Measurements from ENCODE around the gene TTC9. TPM values are rescaled to one million over a fixed set of nuclear protein-coding genes. Genes with fewer than 3 reads are reported as not detected.
A peak's percentile ranks its signal among the peaks of the same experiment; 100 is the strongest.

TTC9 gene
- 1 to 10 TPM; 3.1 to 4.2 (median 3.7) TPM for polyA plus RNA-seq (ENCODE audit: insufficient read length in 3 of 3)

- no peak for DNase-seq (ENCODE audit: low read depth in 3 of 3, low spot score in 2 of 3)
Observed at GRCh38 chr14:70641548-70642302, at the start of gene TTC9. TTC9 (plus strand) TSS chr14:70641916; CDS start chr14:70642130, 214 bp downstream.

DNA sequence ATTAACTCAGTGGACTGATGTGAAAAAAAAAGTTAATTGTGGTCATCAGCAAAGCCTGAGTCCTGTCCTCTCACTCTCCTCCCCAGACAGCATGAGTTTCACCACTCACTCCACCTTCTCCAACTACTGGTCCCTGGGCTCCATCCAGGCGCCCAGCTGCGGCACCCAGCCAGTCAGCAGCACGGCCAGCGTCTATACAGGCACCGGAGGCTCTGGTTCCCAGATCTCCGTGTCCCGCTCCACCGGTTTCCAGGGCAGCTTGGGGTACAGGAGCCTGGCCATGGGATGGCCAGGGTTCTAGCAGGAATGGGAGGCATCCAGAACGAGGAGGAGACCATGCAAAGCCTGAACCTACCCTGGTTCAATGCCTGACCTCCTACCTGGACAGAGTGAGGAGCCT lies 47.3 kb upstream of the TTC9 start:
- DNase-seq (ENCODE audit: low read depth in 3 of 3, low spot score in 2 of 3), result no peak

DNA sequence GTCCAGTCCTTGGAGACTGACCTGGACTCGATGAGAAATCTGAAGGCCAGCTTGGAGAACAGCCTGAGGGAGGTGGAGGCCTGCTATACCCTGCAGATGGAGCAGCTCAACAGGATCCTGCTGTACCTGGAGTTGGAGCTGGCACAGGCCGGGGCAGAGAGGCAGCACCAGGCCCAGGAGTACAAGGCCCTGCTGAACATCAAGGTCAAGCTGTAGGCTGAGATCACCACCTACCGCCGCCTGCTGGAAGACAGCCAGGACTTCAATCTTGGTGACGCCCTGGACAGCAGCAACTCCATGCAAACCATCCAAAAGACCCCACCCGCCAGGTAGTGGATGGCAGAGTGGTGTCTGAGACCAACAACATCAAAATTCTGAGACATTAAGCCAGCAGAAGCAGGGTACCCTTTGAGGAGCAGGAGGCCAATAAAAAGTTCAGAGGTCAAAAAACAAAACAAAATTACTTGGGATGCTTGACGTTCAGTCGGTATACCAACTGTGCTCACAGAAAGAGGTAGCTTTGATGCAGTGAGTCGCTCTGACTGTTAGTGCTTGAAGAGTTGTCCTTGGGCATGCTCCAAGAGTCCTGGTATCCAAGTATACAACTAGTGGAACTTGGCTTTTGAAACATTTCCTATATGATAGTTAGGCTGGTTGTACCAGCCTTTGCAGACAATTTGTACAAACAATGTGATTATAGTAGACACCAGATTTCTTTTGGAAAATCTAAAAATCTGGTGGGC lies 46.1 kb upstream of the TTC9 start:
- no peak for DNase-seq (ENCODE audit: low read depth in 3 of 3, low spot score in 2 of 3)

GRCh38 chr14:70597731-70598130 lies 44.0 kb upstream of the TTC9 start:
- no peak for DNase-seq (ENCODE audit: low read depth in 3 of 3, low spot score in 2 of 3)

GRCh38 chr14:70599345-70599744 lies 42.4 kb upstream of the TTC9 start:
- no peak for DNase-seq (ENCODE audit: low read depth in 3 of 3, low spot score in 2 of 3)

DNA sequence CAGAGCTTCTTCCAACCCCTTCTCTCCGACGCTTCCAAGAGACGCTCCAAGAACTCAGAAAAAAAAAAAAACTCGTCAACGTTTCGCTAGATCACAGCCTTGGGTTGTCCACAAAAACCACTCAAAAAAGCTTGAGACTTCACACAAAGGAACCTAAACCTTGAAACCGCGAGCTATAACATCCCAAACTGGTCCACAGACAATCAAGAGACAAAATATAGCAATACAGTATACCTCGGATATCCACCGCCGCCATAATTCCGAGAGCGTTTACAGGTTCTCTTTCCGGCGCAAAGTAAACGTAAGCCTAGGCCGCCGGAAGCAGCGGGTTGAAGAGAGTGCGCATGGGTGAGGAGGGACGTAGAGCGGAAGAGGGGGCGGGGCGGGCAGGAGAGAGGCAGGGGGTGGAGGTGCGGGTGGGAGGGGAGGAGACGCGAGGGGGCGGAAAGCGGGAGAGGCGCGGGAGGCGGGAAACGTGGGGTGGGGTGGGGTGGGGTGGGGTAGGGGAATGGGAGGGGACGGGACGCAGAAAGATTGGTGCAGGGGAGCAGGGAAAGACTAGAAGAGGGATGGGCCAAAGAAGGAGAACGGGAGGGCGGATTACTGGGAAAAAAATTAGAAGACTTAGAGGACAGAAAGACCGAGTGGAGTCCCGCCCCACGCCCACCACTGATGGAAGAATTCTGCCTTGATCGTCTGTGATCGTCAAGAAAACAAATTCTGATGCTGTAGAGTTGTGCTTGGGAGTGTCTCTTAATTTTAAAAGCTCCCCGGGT lies 41.1 kb upstream of the TTC9 start, which contains the start of gene MED6:
Gene MED6, minus strand, starts transcription at position 274 of the 776 bp plus-strand sequence. Its CDS starts 18 bp downstream, at position 256.
- peak; percentile 73 to 91 (median 80) for DNase-seq (ENCODE audit: low read depth in 3 of 3, low spot score in 2 of 3)

DNA sequence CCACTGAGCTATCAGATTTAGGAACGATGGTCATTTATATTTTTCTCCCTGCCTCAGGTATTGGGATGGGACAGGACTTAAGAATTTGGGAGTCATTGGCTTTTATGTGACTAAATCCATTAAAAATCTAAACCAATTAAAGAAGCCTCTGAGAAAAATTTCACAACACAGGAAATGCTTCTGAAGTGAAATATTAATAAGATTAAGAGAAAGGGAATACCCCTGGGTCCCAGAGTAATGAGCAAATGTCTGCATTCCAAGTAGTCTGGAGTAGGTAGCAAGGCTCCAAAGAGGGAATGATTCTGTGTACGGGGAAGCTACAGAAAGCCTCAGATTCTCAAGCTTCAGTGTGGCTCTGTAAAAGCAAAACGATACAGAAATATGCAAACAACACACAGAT lies 40.6 kb upstream of the TTC9 start:
- DNase-seq (ENCODE audit: low read depth in 3 of 3, low spot score in 2 of 3), result peak in 1 of 3 donors; percentile 13

DNA sequence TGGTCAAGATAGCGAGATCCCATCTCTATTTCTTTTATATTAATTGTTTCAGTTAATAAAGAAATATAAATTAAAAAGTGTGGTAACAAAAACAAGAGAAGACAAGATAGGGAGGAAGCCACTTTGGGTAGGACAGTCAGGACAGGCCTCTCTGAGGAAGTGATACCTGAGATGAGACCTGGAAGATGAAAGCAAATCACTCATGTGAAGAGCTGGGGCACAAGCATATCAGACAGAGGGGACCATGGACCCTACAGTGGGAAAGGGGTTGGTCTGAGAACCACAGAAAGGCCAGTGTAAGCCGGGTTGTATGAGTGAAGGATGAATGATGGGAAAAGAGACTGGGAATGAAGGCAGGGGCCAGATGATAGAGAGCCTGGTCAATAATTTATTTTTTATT lies 39.5 kb upstream of the TTC9 start:
- DNase-seq (ENCODE audit: low read depth in 3 of 3, low spot score in 2 of 3), result no peak

DNA sequence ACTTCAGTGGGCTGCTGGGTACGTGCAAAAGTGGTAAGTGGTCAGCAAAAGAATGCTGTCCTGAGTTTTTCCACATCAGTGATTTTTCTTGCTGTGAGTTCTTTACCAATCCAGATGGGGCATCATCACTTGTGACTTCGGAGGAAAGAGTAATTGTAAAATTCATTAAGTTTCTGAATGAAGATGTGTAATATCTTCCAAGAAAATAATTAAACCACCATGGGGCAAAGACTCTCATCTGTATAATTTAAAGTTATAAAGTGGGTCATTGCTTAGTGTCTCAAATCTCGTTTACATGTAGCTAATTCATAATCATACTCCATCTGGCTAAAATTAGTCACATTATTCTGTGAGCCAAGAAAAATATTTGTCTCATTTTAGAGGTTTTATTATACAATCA lies 30.5 kb upstream of the TTC9 start:
- DNase-seq (ENCODE audit: low read depth in 3 of 3, low spot score in 2 of 3), result no peak

DNA sequence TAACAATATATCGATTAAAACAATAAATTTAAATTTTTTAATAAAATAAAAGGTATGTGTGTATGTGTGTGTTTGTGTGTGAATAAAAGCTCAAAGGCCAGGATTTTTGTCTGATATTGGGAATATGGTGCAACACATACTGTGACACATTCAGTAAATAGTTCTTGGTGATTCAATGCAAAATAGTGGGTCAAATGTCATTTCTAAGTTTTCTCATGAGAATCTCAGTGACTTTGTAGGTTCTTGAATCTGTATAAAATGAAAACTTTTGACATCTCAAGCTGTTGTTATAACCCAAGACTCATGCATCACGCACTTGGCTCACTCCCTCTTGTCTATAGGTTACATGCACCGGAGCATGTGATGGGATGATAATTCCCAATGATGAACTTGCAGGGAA lies 25.1 kb upstream of the TTC9 start:
- DNase-seq (ENCODE audit: low read depth in 3 of 3, low spot score in 2 of 3), result no peak

DNA sequence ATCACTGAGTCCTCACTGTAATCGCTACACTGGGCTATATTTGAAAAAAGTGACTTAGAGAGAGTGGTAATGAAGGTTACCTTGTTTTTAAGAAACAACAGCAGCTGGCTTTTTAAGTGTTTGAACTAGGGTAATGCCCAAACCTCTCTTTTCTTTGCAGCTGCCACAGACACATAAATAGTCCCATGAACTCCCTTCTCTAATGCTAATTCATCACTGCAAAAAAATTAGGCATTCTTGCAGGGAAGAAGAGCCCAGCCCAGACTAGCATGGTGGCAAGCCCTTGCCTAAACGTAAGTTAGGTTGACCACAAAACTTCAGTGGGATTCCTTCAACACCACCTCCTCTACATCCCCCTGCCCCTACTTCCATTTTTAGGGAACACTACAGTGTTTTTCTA lies 23.4 kb upstream of the TTC9 start:
- DNase-seq (ENCODE audit: low read depth in 3 of 3, low spot score in 2 of 3), result no peak

DNA sequence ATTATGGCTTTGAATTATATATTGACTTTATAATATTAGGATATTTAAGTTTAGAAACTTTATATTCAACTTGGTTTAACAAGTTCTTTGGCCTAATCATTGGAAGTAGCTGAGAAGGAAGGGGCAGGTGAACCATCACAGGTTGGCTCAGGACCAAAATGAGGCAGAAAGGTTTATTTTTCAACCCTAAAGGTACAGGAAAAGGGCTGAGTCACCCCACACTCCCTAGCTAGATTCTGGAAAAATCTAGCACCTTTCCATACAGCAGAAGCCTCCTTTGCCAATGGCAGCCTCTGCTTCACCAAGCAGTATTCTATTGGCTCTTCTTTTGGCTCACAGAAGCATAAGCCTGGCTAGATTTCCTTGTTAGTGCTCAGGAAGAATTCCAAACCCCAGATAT lies 22.0 kb upstream of the TTC9 start:
- no peak for DNase-seq (ENCODE audit: low read depth in 3 of 3, low spot score in 2 of 3)

DNA sequence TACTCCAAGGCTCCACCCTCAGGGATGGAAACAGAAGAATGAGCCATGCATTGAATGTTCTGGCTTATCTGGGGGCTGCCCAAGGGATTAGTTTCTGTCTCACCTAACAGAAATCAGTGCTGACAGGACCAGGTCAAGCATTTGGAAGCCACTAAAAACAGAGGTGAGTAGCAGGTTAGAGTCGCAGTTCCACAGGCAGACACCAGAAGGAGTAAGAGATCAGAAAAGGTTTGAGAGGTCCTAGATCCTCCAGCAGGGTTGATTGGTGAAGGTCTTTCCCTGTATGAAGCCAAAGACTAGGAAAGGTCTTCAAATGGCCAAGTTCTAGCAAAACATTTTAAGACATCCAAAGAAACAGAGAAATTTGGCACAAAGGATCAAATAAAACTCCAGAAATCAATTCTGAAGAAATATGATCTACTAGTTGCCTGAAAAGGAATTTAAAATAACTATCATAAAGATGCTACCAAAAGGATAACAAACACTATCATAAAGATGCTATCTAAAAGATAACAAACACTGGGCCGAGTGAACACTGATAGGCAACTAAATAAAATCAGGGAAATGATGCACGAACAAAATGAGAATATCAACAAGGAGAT lies 19.5 kb upstream of the TTC9 start:
- DNase-seq (ENCODE audit: low read depth in 3 of 3, low spot score in 2 of 3), result peak in 1 of 3 donors; percentile 6

DNA sequence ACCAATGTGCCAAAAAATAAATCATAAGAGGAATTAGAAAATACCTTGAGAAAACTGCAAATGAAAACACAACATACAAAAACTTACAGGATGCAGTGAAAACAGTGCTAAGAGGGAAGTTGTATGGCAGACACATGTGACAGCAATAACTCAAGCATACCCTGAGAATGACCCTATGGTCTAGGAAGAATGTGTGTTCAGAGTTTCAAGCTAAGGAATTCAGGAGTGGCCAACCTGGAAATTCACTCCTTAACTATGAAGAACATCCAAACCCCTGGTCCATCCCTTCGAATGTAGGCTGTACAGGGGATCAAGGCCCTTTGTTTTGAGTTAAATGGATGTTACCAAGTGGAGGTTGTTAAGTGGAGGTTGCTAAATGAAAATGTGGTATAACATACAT lies 16.7 kb upstream of the TTC9 start:
- DNase-seq (ENCODE audit: low read depth in 3 of 3, low spot score in 2 of 3), result no peak

DNA sequence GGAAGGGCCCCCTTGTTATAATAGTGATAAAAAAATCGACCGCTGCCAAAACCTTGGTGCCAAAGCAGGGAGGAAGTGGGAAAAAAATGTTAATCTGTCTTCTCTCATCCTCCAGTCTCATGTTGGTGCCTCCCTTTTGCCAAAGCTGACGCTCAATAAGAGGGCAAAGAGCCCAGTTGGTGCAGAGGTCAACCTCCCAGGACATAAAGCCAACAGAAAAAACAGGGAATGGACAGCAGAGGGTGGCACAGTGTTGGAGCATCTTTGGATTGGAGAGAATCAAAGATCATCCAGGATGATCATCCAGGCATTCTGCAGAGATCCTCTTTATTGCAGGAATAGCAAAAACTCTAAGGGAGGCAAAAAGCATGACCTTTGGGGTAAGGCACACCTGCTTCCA lies 9.8 kb upstream of the TTC9 start:
- no peak for DNase-seq (ENCODE audit: low read depth in 3 of 3, low spot score in 2 of 3)

GRCh38 chr14:70635971-70636595 lies 5.6 kb upstream of the TTC9 start:
- DNase-seq (ENCODE audit: low read depth in 3 of 3, low spot score in 2 of 3), result no peak

- DNase-seq (ENCODE audit: low read depth in 3 of 3, low spot score in 2 of 3), result no peak
Observed at GRCh38 chr14:70638416-70638815, 3.3 kb upstream of the TTC9 start.

DNA sequence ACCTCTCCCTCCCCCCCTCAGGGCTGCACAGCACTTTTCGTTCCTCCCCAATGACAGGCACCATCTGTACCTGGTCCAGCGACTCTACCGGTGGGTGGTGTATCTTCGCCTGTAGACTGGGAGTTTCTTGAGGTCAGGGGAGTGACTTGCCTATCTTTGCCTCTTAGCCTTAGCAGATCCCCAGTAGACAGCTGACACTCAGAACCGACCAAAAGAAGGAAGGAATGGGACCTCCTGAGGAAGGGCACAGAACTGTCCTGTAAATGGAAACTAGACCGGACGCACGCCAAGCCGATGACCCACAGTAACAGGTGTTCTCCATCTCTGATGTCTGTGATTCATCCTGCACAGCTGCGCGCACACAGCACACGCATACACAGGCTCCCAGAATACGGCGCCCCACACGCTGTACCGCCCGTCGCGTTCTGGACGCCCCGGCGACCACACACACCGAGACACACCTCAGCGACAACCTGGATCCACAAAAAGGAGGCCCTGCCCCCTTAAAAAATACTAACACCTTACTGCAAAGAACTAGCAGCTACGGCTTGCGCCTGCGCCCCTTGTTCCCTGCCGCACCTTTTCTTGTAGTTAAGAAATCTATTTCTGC lies 673 bp upstream of the TTC9 start:
- no peak for DNase-seq (ENCODE audit: low read depth in 3 of 3, low spot score in 2 of 3)

DNA sequence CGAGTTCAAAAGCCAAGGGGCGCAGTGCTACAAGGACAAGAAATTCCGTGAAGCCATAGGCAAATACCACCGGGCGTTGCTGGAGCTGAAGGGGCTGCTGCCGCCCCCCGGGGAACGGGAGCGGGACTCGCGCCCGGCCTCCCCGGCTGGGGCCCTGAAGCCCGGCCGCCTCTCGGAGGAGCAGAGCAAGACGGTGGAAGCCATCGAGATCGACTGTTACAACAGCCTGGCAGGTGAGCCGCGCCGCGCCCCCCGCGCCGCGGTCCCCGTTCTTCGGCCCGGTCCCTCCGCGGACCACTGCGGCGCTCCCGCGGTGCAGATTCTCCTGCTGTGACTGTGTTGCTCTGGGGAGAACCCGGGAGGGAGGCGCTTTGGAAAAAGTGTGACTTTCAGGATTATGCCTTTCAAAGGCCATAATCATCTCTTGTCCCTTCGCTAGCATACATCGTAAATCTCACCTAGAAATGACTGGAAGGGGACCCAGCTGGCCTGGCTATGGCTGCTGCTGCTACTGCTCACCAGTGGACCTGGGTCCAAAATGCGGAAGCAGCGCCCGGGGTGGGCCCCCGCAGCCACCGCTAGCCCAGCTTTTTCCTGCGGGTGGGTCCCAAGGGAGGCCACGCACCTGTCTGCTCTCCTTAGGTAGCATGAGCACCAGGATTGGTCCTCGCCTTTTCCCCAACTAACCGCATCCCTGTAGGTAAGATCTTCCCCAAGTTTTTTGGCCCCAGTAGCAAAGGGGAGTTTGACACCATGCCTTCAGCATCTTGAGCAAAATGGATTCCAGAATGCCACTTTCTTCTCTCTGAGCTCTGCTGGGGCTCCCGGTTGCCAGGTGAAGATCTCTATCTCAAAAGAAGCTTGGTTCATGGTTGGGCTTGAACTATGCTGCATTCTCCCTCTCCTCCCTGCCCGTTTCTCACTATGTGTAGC lies 853 bp downstream of the TTC9 start:
- no peak for DNase-seq (ENCODE audit: low read depth in 3 of 3, low spot score in 2 of 3)

All from right renal cortex interstitium (tissue), 3 donors.